PFSK-1 (cell line): ENCODE measurements around the gene DHRSX.

Source experiments
- FOXP2 ChIP-seq: optimal IDR thresholded peaks from 2 replicates; pipeline ENCODE3; 2011; ENCODE audit warnings: borderline replicate concordance, control low read depth, inconsistent platforms; ENCODE audit not compliant: insufficient read depth; ENCODE audit errors: extremely low read length, extremely low read depth
- POLR2AphosphoS5 ChIP-seq: IDR thresholded peaks from 2 replicates; pipeline ENCODE4 v1.6.1; 2012; ENCODE audit warnings: low read depth, mild to moderate bottlenecking, control low read depth, low read length, moderate library complexity
- REST ChIP-seq, 2 experiments: IDR thresholded peaks; 2 replicates each; pipeline versions ENCODE4 v1.6.1 to v1.8.0; 2011 to 2012; ENCODE audit warnings: low read depth in 2 of 2, low read length in 2 of 2, control low read depth in 1 of 2, inconsistent platforms in 1 of 2, mild to moderate bottlenecking in 1 of 2, moderate library complexity in 1 of 2; ENCODE audit not compliant: insufficient read depth in 1 of 2
- SIN3A ChIP-seq: IDR thresholded peaks from 2 replicates; pipeline ENCODE4 v1.6.1; 2012; ENCODE audit warnings: mild to moderate bottlenecking, low read length, moderate library complexity, borderline replicate concordance; ENCODE audit not compliant: insufficient read depth
- TAF1 ChIP-seq: IDR thresholded peaks from 2 replicates; pipeline ENCODE4 v1.6.1; 2012; ENCODE audit warnings: low read length, control low read depth, borderline replicate concordance; ENCODE audit not compliant: insufficient read depth

The DHRSX gene

DNA sequence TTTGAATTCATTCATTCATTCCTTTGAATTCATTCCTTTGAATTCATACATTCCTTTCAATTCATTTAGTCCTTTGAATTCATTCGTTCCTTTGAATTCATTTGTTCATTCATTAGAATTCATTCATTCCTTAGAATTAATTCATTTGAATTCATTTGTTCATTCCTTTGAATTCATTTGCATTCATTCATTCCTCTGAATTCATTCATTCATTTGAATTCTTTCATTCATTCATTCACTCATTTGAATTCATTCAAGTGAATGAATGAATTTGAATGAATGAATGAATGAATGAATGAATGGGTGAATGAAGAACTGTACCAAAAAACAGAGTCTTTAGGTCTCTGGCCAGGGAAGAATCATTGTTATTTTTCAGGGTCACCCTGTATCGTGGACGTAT is 216.6 kb downstream of the DHRSX start:
- no peak for TF ChIP-seq SIN3A
- no peak for TF ChIP-seq POLR2AphosphoS5
- TF ChIP-seq FOXP2: no peak
- TF ChIP-seq TAF1: no peak
- TF ChIP-seq REST (IDR thresholded peaks at IDR 0.05; ENCODE audit: insufficient read depth in 1 of 2, low read depth in 2 of 2, low read length in 2 of 2): no peak

- no peak for TF ChIP-seq FOXP2
- no peak for TF ChIP-seq TAF1
- TF ChIP-seq SIN3A: no peak
- no peak for TF ChIP-seq REST (IDR thresholded peaks at IDR 0.05; ENCODE audit: insufficient read depth in 1 of 2, low read depth in 2 of 2, low read length in 2 of 2)
- TF ChIP-seq POLR2AphosphoS5: no peak
These were observed 217.5 kb downstream of the DHRSX start for GRCh38 chrX:2283111-2283859.

- TF ChIP-seq POLR2AphosphoS5 (no peak), REST (IDR thresholded peaks at IDR 0.05; ENCODE audit: insufficient read depth in 1 of 2, low read depth in 2 of 2, low read length in 2 of 2) (no peak), SIN3A (no peak), FOXP2 (no peak), TAF1 (no peak)
These were observed 218.2 kb downstream of the DHRSX start for GRCh38 chrX:2282490-2283090.

DNA sequence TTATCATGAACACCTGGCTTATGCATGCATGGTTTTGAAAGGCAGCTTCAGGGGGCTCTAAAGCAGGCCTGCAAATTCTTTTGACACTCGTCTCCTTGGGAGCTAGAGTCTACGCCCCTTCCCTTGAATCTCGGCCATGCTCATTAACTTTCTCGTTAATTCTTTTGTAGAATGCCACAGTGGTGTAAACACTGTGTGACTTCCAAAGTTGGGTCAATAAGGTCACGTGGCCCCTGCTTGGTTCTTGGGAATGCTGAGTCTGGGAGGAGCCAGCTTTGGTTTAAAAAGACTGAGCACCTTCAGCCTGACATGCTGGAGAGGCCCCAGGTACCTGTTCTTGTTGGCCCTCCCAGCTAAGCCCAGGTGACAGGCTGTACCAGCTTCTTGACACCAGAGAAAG is 228.4 kb downstream of the DHRSX start:
- no peak for TF ChIP-seq TAF1
- TF ChIP-seq SIN3A: no peak
- TF ChIP-seq FOXP2: no peak
- TF ChIP-seq REST (IDR thresholded peaks at IDR 0.05; ENCODE audit: insufficient read depth in 1 of 2, low read depth in 2 of 2, low read length in 2 of 2): no peak
- TF ChIP-seq POLR2AphosphoS5: no peak
